Measurements from ENCODE around the gene GMPR2. TPM values are rescaled to one million over a fixed set of nuclear protein-coding genes. Genes with fewer than 3 reads are reported as not detected.

The GMPR2 gene
- polyA plus RNA-seq, 3 donors from 2014 or later = 89.3 to 134 (median 96.0) TPM

GRCh38 chr14:24264298-24264697, 31.6 kb downstream of the GMPR2 start:
- no peak overlapping the region for H3K27ac Mint-ChIP-seq
- no peak overlapping the region for H3K4me3 Mint-ChIP-seq
- H3K4me1 Mint-ChIP-seq = peaks cover 0 to 3% of the 10 kb centered on the region in 2 donors
- no peak for DNase-seq
- peaks cover 11 to 31% (median 17%) of the 10 kb centered on the region in 3 donors for H3K36me3 Mint-ChIP-seq
- peaks cover 0 to 3% (median 1%) of the 10 kb centered on the region in 3 donors for H3K27me3 Mint-ChIP-seq (ENCODE audit: low read depth in 3 of 3)
- no peaks in the 10 kb centered on the region for H3K9me3 Mint-ChIP-seq

- no peak for DNase-seq
- H3K4me1 Mint-ChIP-seq = peaks cover 11 to 15% of the 10 kb centered on the region in 2 donors
- no peak overlapping the region for H3K4me3 Mint-ChIP-seq
- H3K27ac Mint-ChIP-seq = peak overlapping the region in 4 of 6 donors; percentile 29 to 74 (median 58)
- peaks cover 11 to 26% (median 17%) of the 10 kb centered on the region in 3 donors for H3K36me3 Mint-ChIP-seq
- H3K9me3 Mint-ChIP-seq = no peaks in the 10 kb centered on the region
- H3K27me3 Mint-ChIP-seq (ENCODE audit: low read depth in 3 of 3) = peaks cover 6% of the 10 kb centered on the region in 3 donors
These were observed 33.9 kb downstream of the GMPR2 start for GRCh38 chr14:24266344-24267244.

GRCh38 chr14:24267516-24267915, 34.8 kb downstream of the GMPR2 start:
- DNase-seq = no peak
- peaks cover 11 to 24% (median 17%) of the 10 kb centered on the region in 3 donors for H3K36me3 Mint-ChIP-seq
- no peak overlapping the region for H3K4me3 Mint-ChIP-seq
- H3K27ac Mint-ChIP-seq = peak overlapping the region in 2 of 6 donors; percentile 65 to 74
- peaks cover 9 to 13% (median 12%) of the 10 kb centered on the region in 3 donors for H3K27me3 Mint-ChIP-seq (ENCODE audit: low read depth in 3 of 3)
- peaks cover 20 to 24% of the 10 kb centered on the region in 2 donors for H3K4me1 Mint-ChIP-seq
- no peaks in the 10 kb centered on the region for H3K9me3 Mint-ChIP-seq

GRCh38 chr14:24268225-24268624, 35.5 kb downstream of the GMPR2 start:
- H3K4me1 Mint-ChIP-seq = peaks cover 27 to 29% of the 10 kb centered on the region in 2 donors
- no peak overlapping the region for H3K27ac Mint-ChIP-seq
- H3K9me3 Mint-ChIP-seq = no peaks in the 10 kb centered on the region
- H3K36me3 Mint-ChIP-seq = peaks cover 11 to 22% (median 17%) of the 10 kb centered on the region in 3 donors
- no peak overlapping the region for H3K4me3 Mint-ChIP-seq
- DNase-seq = no peak
- peaks cover 9 to 13% (median 12%) of the 10 kb centered on the region in 3 donors for H3K27me3 Mint-ChIP-seq (ENCODE audit: low read depth in 3 of 3)

- no peak for DNase-seq
- H3K27me3 Mint-ChIP-seq (ENCODE audit: low read depth in 3 of 3) = peaks cover 12 to 13% (median 12%) of the 10 kb centered on the region in 3 donors
- peak overlapping the region in 4 of 6 donors; percentile 22 to 79 (median 67) for H3K27ac Mint-ChIP-seq
- no peaks in the 10 kb centered on the region for H3K9me3 Mint-ChIP-seq
- peak overlapping the region in 1 of 5 donors; percentile 40 for H3K4me3 Mint-ChIP-seq
- H3K36me3 Mint-ChIP-seq = peaks cover 11 to 22% (median 17%) of the 10 kb centered on the region in 3 donors
- peaks cover 32 to 34% of the 10 kb centered on the region in 2 donors for H3K4me1 Mint-ChIP-seq
These were observed 36.6 kb downstream of the GMPR2 start for GRCh38 chr14:24269368-24269767.

- H3K4me1 Mint-ChIP-seq = peaks cover 32 to 34% of the 10 kb centered on the region in 2 donors
- H3K9me3 Mint-ChIP-seq = no peaks in the 10 kb centered on the region
- H3K4me3 Mint-ChIP-seq = peak overlapping the region; percentile 77 to 94 (median 91)
- peaks cover 9 to 13% (median 12%) of the 10 kb centered on the region in 3 donors for H3K27me3 Mint-ChIP-seq (ENCODE audit: low read depth in 3 of 3)
- peak overlapping the region; percentile 96 to 99 (median 98) for H3K27ac Mint-ChIP-seq
- no peak for DNase-seq
- H3K36me3 Mint-ChIP-seq = peaks cover 11 to 22% (median 17%) of the 10 kb centered on the region in 3 donors
These were observed 37.3 kb downstream of the GMPR2 start for GRCh38 chr14:24269910-24270536.

- H3K27me3 Mint-ChIP-seq (ENCODE audit: low read depth in 3 of 3) = peaks cover 9 to 13% (median 12%) of the 10 kb centered on the region in 3 donors
- peaks cover 11 to 22% (median 17%) of the 10 kb centered on the region in 3 donors for H3K36me3 Mint-ChIP-seq
- no peaks in the 10 kb centered on the region for H3K9me3 Mint-ChIP-seq
- H3K4me1 Mint-ChIP-seq = peaks cover 32 to 34% of the 10 kb centered on the region in 2 donors
- peak overlapping the region; percentile 96 to 99 (median 98) for H3K27ac Mint-ChIP-seq
- DNase-seq = no peak
- H3K4me3 Mint-ChIP-seq = peak overlapping the region; percentile 77 to 94 (median 91)
These were observed 37.9 kb downstream of the GMPR2 start for GRCh38 chr14:24270537-24271133.

- H3K36me3 Mint-ChIP-seq = peaks cover 11 to 21% (median 12%) of the 10 kb centered on the region in 3 donors
- peaks cover 9 to 13% (median 12%) of the 10 kb centered on the region in 3 donors for H3K27me3 Mint-ChIP-seq (ENCODE audit: low read depth in 3 of 3)
- H3K4me1 Mint-ChIP-seq = peaks cover 32 to 34% of the 10 kb centered on the region in 2 donors
- peak; percentile 96 to 98 (median 97) for DNase-seq
- H3K4me3 Mint-ChIP-seq = peak within 1 kb of the TSS; percentile 77 to 94 (median 91)
- H3K9me3 Mint-ChIP-seq = no peaks in the 10 kb centered on the region
- H3K27ac Mint-ChIP-seq = peak within 1 kb of the TSS; percentile 96 to 99 (median 98)
These were observed 38.6 kb downstream of the GMPR2 start, which contains the start of gene RABGGTA for GRCh38 chr14:24271134-24271833. Gene RABGGTA, minus strand, starts transcription at chr14:24271597. Its CDS starts 482 bp downstream, at chr14:24271115.

- H3K4me3 Mint-ChIP-seq = peak overlapping the region; percentile 77 to 94 (median 86)
- DNase-seq = no peak
- peaks cover 9 to 13% (median 12%) of the 10 kb centered on the region in 3 donors for H3K27me3 Mint-ChIP-seq (ENCODE audit: low read depth in 3 of 3)
- peak overlapping the region; percentile 96 to 99 (median 98) for H3K27ac Mint-ChIP-seq
- H3K9me3 Mint-ChIP-seq = no peaks in the 10 kb centered on the region
- H3K36me3 Mint-ChIP-seq = peaks cover 6 to 15% (median 8%) of the 10 kb centered on the region in 3 donors
- H3K4me1 Mint-ChIP-seq = peaks cover 32 to 34% of the 10 kb centered on the region in 2 donors
These were observed 39.1 kb downstream of the GMPR2 start for GRCh38 chr14:24271834-24272263.

- peaks cover 32% of the 10 kb centered on the region in 2 donors for H3K4me1 Mint-ChIP-seq
- no peaks in the 10 kb centered on the region for H3K9me3 Mint-ChIP-seq
- peak overlapping the region; percentile 96 to 99 (median 98) for H3K27ac Mint-ChIP-seq
- H3K4me3 Mint-ChIP-seq = peak overlapping the region; percentile 77 to 94 (median 86)
- peaks cover 9 to 13% (median 11%) of the 10 kb centered on the region in 3 donors for H3K27me3 Mint-ChIP-seq (ENCODE audit: low read depth in 3 of 3)
- DNase-seq = no peak
- peaks cover 0 to 9% (median 7%) of the 10 kb centered on the region in 3 donors for H3K36me3 Mint-ChIP-seq
These were observed 39.7 kb downstream of the GMPR2 start for GRCh38 chr14:24272467-24272866.

GRCh38 chr14:24273422-24273998, 40.8 kb downstream of the GMPR2 start:
- peaks cover 9 to 13% (median 11%) of the 10 kb centered on the region in 3 donors for H3K27me3 Mint-ChIP-seq (ENCODE audit: low read depth in 3 of 3)
- H3K9me3 Mint-ChIP-seq = no peaks in the 10 kb centered on the region
- peaks cover 32% of the 10 kb centered on the region in 2 donors for H3K4me1 Mint-ChIP-seq
- peak overlapping the region in 2 of 5 donors; percentile 15 to 38 for H3K4me3 Mint-ChIP-seq
- peak overlapping the region; percentile 79 to 99 (median 96) for H3K27ac Mint-ChIP-seq
- no peak for DNase-seq
- H3K36me3 Mint-ChIP-seq = peaks cover 0 to 9% (median 6%) of the 10 kb centered on the region in 3 donors

- H3K9me3 Mint-ChIP-seq = no peaks in the 10 kb centered on the region
- H3K27me3 Mint-ChIP-seq (ENCODE audit: low read depth in 3 of 3) = peaks cover 9 to 13% (median 11%) of the 10 kb centered on the region in 3 donors
- H3K27ac Mint-ChIP-seq = peak overlapping the region; percentile 79 to 99 (median 96)
- no peak overlapping the region for H3K4me3 Mint-ChIP-seq
- DNase-seq = no peak
- H3K4me1 Mint-ChIP-seq = peaks cover 32 to 34% of the 10 kb centered on the region in 2 donors
- H3K36me3 Mint-ChIP-seq = peaks cover 0 to 6% (median 4%) of the 10 kb centered on the region in 3 donors
These were observed 41.4 kb downstream of the GMPR2 start for GRCh38 chr14:24274101-24274543.
